GM21528 (cell line): Measurements from ENCODE around the gene RPL23.

Experiments used
- ATAC-seq: cut with Tn5 transposase; IDR thresholded peaks from one replicate; pipeline ENCODE4 v1.9.1; 2021; ENCODE audit warnings: mild to moderate bottlenecking, moderate library complexity; ENCODE audit not compliant: unreplicated experiment, low FRiP score

RPL23 gene

GRCh38 chr17:38885044-38885727 lies 31.7 kb upstream of the RPL23 start:
- ATAC-seq, result no peak

- no peak for ATAC-seq
Observed at GRCh38 chr17:38883592-38884526, 30.3 kb upstream of the RPL23 start.

GRCh38 chr17:38882870-38883269 lies 29.3 kb upstream of the RPL23 start:
- ATAC-seq, result no peak

- no peak for ATAC-seq
Observed at GRCh38 chr17:38881600-38882191, 28.2 kb upstream of the RPL23 start.

GRCh38 chr17:38879878-38880665 lies 26.6 kb upstream of the RPL23 start:
- ATAC-seq, result no peak

- ATAC-seq, result no peak
Observed at GRCh38 chr17:38877130-38877851, 23.8 kb upstream of the RPL23 start.

GRCh38 chr17:38875477-38876075 lies 22.1 kb upstream of the RPL23 start:
- no peak for ATAC-seq

- ATAC-seq, result no peak
Observed at GRCh38 chr17:38874505-38875400, 21.2 kb upstream of the RPL23 start.

- no peak for ATAC-seq
Observed at GRCh38 chr17:38873640-38874380, 20.3 kb upstream of the RPL23 start.

- ATAC-seq, result no peak
Observed at GRCh38 chr17:38872671-38873385, 19.3 kb upstream of the RPL23 start.

GRCh38 chr17:38872027-38872511 lies 18.5 kb upstream of the RPL23 start:
- ATAC-seq, result no peak

GRCh38 chr17:38871247-38872015 lies 17.9 kb upstream of the RPL23 start:
- no peak for ATAC-seq

- ATAC-seq, result peak; percentile 28
Observed at GRCh38 chr17:38870259-38871165, 17.0 kb upstream of the RPL23 start.

GRCh38 chr17:38869526-38870258 lies 16.2 kb upstream of the RPL23 start, which contains the start of gene LASP1:
TSS of gene LASP1 (plus strand) at chr17:38870058. CDS start at chr17:38870190, 132 bp downstream.
- ATAC-seq, result peak; percentile 38
